Measurements from ENCODE around the gene ANKRD44.
A peak's percentile ranks its signal among the peaks of the same experiment; 100 is the strongest.
"Not testable (repeated sequence)": the region's sequence is repeated elsewhere in the genome, so short reads cannot be mapped to it uniquely, and the experiment has no call there.

ANKRD44 gene

DNA sequence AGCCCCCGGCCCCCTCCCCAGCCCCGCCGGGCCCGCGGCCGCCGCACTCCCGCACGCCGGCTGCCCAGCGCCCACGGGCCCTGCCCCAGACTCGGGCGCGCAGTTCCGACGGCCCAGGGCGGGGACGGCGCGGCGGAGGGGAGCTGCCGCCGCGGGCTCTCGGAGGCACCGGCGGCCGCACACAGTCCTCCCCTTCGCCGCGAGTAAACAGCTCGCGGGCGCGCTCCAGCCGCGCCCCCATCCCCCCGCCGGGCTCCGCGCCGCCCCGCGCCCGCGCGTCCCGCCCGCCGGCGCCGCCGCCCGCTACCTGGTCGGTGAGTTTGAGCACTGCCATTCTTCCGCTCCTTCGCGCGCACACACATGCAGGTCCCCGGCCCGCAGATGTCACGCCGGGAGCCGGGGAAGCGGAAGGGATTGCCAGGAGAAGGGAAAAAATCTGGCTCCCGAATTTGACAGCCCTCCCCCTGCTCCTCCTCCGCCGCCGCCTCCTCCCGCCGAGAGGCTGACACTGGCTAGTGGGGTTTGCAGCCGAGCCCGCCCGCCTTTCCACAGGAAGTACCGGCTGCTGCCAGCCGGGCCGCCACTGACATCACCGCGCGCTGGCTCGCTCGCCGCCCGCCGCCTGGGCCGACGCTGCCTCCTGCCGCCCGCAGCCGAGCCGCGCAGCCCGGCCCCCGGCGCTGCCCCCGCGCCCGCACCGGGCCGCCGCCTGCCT, at the start of gene ANKRD44:
Gene ANKRD44 (minus strand): TSS at position 510 of the 715 bp plus-strand sequence. CDS start 176 bp downstream, at position 334.
- DNase-seq (ENCODE audit: low spot score) = peak; percentile 95

DNA sequence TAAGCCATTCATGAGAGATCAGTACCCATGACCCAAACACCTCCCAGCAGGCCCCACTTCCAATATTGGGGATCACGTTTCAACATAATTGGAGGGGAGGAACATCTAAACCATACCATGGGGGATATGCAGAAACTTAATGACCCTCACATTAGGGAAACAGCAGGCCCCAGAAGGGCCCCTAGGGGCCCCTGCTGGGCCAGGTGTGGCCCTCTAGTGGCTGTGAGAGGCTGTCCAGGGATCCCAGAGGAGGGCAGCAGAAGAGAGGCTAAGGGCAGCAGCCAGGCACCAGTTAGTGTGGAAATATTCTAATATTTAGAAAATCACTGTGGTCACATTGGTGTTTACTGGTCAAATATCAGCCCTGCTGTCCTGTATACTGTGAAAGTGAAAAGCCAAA, 49.3 kb upstream of the ANKRD44 start:
- DNase-seq (ENCODE audit: low spot score) = no peak

DNA sequence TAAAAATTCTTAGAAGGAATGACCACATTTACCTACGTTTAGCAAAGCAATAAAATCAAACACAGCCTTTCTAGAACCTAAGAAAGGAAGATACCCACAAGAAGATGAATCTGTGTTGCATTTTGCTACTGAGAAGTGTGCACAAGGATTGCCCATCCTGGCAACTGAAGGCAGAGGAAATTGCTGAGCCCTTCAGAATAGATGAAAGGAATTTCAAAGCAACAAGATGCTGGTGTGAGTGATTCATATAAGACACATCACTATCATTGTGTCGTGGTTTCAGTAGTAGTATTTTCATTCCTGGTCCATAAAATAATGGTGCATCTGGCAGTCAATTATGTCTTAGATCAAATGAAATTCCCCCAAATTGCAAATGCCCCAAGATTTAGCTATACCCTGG, 48.4 kb upstream of the ANKRD44 start:
- no peak for DNase-seq (ENCODE audit: low spot score)

DNA sequence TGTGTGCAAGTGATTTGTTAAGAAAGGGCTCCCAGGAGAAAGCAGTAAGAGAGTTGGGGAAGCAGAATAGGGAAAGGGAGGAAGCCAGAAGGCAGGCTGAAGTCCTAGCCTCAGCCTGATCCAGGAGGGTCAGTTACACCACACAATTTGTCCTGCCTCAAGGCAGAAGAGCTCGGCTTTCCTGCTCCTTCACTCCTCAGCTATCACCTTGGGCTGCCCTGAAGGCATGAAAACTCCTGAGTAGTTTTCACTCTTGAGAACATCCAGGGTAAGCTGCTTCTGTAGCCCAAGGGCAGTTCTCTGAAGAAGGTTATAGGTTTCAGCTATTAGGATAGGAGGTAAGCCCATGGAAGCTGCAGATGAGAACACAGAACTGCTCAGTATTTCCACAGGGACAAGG, 47.4 kb upstream of the ANKRD44 start:
- DNase-seq (ENCODE audit: low spot score) = no peak

DNA sequence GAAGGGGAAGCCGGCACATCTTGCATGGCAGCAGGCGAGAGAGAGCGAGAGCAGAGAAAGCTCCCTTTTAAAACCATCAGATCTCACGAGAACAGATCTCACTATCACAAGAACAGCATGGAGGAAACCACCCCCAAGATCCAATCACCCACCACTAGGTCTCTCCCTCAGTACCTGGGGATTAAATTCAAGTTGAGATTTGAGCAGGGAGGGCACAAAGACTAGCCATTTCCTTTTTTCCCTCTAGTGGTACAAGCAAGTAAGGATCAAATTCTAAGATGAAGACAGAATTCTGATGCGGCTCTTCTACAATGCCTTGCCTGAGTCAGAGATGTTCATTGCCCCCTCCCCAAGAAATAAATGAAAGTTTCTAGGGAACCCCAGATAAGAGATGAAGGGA, 45.6 kb upstream of the ANKRD44 start:
- no peak for DNase-seq (ENCODE audit: low spot score)

DNA sequence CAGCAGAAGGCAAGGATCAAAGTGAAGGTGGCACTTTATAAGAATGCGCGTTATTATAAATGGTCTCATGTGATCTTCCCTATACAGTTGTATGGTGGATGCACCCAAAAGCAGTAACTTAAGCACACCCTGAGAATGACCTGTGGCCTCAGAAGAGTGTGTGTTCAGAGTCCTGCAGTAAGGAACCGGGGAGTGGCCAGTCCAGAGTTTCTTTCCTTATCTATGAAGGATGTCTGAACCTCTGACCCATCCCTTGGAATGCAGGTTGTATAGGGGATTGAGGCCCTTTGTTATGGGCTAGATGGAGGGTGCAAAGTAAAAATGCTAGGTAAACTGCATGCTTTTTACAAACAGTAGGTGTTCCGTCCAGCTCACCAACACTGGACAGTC, 43.6 kb upstream of the ANKRD44 start:
- no peak for DNase-seq (ENCODE audit: low spot score)

DNA sequence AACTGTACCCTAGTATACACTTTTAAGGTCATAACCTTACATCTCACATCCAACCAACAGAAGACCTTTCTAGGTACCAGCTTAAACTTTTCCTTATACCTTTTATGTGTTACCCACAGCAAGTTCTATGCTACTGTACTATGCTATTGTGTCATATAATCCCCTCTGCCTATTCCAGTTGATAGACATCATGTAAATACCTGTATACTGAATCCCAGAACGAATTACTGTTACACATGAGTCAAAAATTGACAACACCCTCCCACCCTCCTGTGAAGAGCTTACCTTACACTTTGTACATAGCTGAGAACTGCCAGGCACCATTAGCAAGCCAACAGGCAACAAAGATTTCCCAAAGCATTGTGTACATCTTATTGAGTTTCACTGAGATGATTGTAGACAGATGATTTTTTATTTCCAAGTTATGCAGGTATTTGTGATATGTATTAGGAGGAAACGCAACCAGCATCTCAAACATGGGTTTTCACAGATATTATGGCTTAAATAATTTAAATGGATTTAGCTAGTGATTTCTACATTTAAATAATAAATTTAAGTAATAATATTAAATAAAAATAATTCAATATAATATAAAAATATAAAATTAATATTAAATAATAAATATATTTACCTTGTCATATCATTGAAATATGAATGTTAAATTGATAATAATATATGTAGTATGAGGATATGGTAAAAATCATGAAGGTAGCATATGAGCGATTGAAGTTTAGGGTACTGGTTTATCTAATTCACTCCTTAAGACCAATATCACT, 43.0 kb upstream of the ANKRD44 start:
- DNase-seq (ENCODE audit: low spot score) = no peak

DNA sequence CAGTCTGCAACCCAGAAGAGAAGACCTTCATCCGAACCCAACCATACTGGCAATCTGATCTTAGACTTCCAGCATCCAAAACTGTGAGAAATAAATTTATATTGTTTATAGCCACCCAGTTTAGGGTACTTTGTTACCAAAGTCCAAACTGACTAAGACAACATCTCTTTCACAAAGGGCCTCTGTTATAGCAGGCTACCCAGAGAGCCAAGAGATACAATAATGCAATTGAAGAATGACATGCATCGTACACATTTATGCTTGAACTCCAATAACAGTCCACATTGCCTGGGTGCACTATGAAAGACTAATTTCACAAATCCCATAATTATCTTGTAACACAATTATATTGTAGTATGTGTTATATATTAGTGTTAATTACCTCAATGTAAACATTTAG, 39.1 kb upstream of the ANKRD44 start:
- DNase-seq (ENCODE audit: low spot score) = no peak

DNA sequence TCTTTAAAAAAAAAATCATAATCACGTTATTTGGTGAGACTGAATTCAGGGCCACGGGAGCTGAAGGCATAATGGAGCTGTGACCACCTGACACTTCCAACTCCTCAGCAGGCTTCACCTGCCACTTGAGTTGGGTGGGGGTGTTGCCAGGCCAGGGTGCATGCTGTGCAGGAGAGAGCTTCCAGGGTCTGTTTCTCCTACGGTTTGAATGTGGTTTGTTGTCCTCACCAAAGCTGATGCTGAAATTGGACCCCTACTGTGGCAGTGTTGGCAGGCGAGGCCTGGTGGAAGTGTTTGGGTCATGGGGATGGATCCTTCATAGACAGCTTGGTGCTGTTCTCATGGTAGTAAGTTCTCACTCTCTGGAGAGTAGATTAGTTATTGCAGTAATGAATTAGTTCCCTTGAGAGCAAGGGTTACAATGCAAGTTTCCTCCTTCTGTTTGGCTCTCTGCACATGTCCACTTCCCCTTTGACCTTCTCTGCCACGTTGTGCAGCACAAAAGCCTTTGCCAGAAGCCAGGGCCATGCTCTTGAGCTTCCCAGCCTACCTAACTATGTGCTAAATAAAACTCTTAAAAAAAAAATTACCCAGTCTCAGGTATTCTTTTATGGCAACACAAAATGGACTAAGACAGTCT, 38.3 kb upstream of the ANKRD44 start:
- no peak for DNase-seq (ENCODE audit: low spot score)

DNA sequence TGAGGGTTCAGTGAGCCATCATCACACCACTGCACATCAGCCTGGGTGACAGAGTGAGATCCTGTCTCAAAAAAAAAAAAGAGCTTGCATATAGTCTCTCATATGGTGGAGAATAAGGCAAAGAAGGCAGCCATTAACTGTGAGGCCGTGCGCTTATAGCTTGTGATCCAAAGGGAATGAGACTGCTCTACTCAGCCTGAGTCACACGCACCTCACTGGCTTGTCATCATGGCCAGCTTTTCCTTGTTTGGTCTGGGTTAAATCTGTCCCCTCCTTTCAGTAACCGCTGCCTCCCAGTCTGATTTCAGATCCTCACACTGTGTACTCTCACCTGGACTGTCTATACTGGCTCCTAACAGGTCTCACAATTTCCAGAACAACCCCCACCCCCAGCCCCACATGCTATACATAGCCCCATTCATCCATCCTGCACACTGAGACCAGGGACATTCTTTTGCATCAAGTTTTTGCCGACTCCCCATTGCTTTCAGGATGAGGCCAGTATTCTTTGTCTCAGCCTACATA, 35.3 kb upstream of the ANKRD44 start:
- no peak for DNase-seq (ENCODE audit: low spot score)

DNA sequence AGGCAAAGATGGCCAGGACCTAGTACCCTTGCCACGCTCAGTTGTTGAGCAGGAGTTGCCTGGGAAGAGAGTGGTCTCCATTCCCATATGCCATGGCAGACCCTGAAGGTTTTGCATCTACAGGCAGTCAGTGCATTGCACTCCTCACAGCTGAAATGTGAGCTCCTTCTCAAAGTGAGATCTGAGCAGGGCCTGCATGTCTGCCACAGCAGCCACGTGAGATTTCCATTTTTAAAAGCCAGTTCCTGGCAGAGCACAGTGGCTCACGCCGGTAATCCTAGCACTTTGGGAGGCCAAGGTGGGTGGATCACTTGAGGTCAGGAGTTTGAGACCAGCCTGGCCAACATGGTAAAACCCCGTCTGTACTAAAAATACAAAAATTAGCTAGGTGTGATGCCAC, 33.4 kb upstream of the ANKRD44 start:
- not testable (repeated sequence) for DNase-seq (ENCODE audit: low spot score)

DNA sequence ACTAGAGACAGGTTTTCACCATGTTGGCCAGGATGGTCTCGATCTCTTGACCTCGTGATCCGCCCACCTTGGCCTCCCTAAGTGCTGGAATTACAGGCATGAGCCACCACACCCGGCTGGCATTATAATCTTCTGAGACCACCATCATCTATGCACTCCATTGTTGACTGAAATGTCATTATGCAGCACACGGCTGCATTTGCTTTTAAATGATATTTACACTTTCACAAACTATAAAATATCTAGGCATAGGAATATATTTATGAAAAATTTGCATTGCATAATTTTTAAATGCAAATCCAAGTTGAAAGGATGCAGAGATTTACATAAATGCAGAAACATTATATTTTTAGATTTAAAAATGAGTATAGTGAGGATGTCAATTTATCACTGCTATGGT, 30.0 kb upstream of the ANKRD44 start:
- DNase-seq (ENCODE audit: low spot score) = no peak

DNA sequence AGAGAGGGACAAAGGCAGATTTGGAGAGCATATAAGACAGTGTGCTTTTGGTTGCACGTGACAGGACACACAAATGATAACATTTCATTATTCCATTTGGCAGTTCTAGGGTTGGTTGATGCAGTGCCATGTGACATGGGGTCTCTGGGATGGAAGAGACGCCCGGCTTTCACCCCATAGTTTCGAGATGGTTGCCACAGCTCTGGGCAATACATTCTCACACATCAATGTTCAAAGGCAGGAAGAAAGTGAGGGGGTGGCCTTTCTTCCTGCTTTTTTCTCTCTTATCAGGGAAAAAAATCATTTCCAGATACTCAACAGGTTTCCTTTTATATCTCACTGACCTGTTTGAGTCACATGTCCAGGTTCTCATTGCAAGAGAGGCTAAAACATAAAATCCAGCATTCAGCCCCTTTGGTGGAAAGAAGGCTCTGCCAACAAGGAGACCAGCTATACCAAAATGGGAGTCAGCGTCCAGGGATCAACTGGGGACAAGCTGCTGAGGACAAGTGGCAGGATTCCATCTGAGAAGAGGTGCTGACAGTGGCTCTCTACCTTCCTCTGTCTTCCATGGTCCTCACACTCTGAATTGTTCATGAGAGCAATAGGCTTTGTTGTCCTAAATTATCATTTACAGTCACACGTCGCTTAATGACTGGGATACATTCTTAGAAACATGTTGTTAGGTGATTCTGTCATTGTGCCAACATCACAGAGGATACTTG, 29.1 kb upstream of the ANKRD44 start:
- DNase-seq (ENCODE audit: low spot score) = no peak

DNA sequence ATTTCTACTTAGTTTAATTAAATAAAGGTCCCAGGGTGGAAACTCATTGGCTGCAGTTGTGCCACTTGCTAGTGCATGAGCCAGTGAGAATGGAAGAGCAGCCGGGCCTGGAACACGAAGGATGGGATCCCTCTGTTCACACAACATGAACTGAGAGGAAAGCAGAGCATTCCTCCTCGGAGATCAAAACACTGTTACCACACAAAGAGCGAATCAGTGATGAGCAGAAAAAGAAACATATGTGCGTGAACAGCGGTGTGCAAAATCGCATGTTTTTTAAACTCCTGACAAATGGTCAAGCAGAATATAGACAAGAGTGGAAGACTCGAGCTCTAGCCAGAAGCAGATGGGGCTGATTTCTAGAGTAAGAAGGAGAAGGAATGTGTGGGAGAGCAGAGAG, 28.4 kb upstream of the ANKRD44 start:
- peak; percentile 6 for DNase-seq (ENCODE audit: low spot score)

DNA sequence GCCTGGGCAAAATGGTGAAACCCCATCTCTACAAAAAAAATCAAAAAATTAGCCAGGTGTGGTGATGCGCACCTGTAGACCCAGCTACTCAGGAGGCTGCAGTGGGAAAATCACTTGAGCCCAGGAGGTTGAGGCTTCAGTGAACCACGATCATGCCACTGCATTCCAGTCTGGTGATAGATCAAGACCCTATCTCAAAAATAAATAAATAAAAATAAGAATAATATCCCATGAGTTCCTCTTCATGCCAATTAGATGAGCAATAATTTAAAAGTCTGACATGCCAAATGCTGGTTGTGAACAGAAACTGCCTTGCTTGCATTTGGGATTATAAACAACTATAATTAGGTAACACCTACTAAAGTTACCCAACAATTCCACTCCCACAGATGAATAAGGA, 22.1 kb upstream of the ANKRD44 start:
- no peak for DNase-seq (ENCODE audit: low spot score)

DNA sequence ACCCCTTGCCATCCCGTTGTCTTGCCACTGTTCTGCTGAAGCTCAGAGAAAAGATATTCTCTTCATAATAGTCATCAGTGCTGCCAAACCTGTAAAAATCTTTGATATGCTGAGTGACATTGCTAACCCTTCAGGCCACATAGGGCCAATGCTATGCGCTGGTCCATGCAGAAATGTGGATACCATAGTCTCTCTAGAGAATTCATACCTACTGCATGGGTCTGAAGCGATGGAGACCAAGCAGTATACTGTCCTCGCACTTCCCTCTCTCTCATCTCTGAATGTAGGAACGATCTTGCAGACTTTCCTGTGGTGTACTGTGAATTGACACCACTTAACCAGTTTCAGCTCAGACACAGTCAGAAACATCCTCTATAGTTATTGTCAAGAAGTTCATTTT, 17.9 kb upstream of the ANKRD44 start:
- DNase-seq (ENCODE audit: low spot score) = no peak

DNA sequence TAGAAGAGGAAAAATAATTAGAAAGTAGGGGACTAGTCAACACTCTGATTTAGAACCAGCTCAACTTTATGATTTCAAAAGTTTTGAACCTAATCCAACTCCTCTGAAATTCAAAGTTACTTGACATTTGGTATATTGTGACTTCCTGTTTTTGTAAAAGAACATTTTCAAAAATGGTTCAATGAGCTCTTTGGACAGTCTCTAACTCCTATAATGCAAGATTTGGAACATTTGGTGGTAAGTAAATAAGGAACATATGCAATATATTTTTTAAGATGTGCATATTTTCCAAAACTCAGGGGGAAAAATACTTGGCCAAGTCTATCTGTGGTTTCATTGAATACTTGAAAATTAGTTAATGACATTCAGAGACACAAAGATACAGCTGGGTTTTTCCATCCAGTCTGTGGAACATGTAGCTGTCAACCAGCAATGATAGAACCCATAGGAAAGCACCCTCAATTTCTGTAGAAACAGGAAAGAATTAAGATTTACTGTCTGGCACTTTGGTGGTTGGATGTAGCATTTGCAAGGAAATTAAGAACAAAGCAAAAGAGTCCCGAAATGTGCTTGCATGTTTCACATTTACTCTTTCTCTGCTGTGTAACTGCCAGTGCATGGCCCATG, 17.0 kb upstream of the ANKRD44 start:
- no peak for DNase-seq (ENCODE audit: low spot score)

DNA sequence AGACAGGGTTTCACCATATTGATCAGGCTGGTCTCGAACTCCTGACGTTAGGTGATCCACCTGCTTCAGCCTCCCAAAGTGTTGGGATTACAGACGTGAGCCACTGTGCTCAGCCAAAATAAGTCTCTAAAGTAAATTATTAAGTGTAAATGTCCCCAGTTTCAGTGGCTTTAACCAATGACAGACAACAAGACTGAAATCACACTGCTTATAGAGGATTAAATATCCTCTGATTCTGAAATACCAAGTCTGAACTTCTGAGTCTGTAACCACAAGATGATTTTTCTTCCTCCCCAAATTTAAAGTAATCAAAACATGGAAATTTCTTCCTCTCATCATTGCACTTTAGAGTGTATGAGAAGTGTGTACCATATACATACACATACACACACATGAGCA, 16.5 kb upstream of the ANKRD44 start:
- no peak for DNase-seq (ENCODE audit: low spot score)

DNA sequence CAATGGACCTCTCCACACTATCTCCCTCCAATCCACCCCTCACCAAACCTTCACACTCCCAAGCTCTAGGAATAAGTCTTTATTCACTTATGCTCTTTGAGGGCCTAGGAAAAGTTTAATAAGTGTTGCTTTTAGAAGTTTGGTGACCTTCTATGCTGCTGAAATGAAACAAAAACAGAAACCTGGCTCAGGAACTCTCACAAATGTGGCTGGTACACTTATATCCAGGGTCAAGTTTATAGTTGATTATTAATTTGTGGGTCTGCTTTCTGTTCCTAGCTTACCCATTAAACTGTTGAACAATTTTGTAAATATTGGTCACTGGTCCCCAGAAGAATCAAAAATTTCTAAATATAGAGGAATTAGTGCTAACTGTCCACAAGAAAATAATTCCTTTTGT, 14.2 kb upstream of the ANKRD44 start:
- no peak for DNase-seq (ENCODE audit: low spot score)

DNA sequence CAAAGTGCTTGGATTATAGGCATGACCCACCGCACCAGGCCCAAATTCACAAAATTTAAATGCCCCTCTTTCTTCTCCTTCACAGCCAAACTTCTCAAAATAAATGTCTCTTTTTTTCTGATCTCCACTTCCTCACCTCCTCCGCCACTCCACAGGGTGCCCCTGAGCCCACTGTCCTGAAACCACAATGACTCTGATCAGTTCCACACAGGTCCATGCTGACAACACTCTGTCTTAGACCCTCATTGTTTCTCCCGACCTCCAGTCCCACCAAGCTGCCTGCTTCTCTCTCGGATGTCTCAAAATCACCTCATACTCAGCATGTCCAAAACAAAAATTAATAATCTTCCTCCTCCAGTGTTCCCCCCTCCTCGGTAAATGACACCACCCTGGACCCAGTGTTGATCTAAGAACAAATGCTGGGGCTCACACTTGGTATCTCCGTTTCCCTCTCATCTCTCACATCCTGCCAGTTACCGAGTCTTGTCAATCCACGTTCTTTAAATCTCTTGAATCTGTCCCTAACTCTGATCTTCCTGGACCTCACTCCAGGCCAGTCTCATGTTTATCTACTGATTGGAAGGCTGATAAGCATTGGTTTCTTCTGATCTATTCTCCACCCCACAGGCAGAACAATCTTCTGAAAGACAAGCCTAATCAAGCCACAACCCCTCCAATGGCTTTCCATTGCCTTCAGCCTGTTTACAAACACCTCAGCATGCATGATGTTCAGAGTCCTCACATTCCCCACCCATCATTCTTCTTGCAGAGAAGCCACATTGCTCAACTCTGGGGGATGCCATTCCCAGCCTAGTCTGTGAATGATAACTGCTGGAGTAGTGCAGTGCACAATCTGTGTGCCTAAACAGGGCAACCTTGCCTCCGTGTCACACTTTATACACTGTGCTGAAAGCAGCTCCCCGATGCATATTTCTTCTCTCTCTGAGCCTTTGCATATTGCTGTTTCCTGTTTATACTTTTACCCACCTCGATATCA, 12.4 kb upstream of the ANKRD44 start:
- DNase-seq (ENCODE audit: low spot score) = no peak

DNA sequence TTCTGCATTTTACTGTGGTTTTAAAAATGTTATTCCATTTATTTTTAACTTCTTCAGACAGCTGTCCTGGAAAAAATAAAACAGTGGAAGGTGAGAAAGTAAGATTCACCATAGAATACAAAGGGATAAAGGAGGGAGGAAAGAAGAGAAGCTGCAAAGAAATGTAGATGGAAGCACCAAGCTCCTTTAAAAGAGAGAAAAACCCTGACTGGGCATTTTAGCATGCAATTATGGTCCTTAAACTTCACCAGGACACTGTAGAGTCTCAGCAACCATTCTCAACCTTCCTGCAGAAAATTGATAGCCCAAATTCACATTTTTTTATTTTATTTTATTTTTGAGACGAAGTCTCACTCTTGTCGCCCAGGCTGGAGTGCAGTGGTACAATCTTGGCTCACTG, 11.6 kb upstream of the ANKRD44 start:
- DNase-seq (ENCODE audit: low spot score) = no peak

All from Ammon's horn (tissue), 1 donor.